Keratinocyte (primary cell): ENCODE measurements around the gene UQCC2.

ENCODE experiments used
- CTCF ChIP-seq, 3 experiments: IDR thresholded peaks in 1 of 3; conservative IDR thresholded peaks in 1 of 3; optimal IDR thresholded peaks in 1 of 3; 2 replicates in 2 of 3; 3 replicates in 1 of 3; pipeline versions ENCODE3 to v1.5.1; 2011; ENCODE audit warnings: low read length in 3 of 3, mild to moderate bottlenecking in 3 of 3, moderate library complexity in 2 of 3, control low read depth in 1 of 3, inconsistent platforms in 1 of 3; ENCODE audit not compliant: insufficient read depth in 2 of 3; ENCODE audit errors: extremely low read depth in 1 of 3
- EZH2 ChIP-seq: IDR thresholded peaks from one replicate; pipeline ENCODE4 v1.6.1; 2012; ENCODE audit warnings: inconsistent platforms, mild to moderate bottlenecking, low read length, moderate library complexity

- TF ChIP-seq CTCF (optimal IDR thresholded peaks at IDR 0.05 in 1 of 3, IDR thresholded peaks at IDR 0.05 in 1 of 3, conservative IDR thresholded peaks at IDR 0.05 in 1 of 3; ENCODE audit: extremely low read depth in 1 of 3, insufficient read depth in 2 of 3, low read length in 3 of 3) (no peak), EZH2 (no peak)
These were observed 30.6 kb upstream of the UQCC2 start for GRCh38 chr6:33742092-33742491.
